GM12875 (cell line): ENCODE results near the gene BDKRB1.

ENCODE experiments used
- H3K4me3 ChIP-seq: one replicate; pipeline ENCODE4 v1.5.1; 2011; ENCODE audit warnings: low read depth, low read length, control low read depth
- TF ChIP-seq, protein P1 (sequence below): IDR thresholded peaks from 2 replicates; pipeline ENCODE4 v1.5.1; 2011; ENCODE audit warnings: low read depth, mild to moderate bottlenecking, control low read depth, inconsistent platforms, low read length, moderate library complexity, borderline replicate concordance; ENCODE audit not compliant: insufficient read depth

BDKRB1 gene

GRCh38 chr14:96255501-96256366 is at the start of gene BDKRB1:
TSS of gene BDKRB1 (plus strand) at chr14:96256210. CDS start at chr14:96263683, 7,473 bp downstream.
- TF ChIP-seq, protein P1, sequence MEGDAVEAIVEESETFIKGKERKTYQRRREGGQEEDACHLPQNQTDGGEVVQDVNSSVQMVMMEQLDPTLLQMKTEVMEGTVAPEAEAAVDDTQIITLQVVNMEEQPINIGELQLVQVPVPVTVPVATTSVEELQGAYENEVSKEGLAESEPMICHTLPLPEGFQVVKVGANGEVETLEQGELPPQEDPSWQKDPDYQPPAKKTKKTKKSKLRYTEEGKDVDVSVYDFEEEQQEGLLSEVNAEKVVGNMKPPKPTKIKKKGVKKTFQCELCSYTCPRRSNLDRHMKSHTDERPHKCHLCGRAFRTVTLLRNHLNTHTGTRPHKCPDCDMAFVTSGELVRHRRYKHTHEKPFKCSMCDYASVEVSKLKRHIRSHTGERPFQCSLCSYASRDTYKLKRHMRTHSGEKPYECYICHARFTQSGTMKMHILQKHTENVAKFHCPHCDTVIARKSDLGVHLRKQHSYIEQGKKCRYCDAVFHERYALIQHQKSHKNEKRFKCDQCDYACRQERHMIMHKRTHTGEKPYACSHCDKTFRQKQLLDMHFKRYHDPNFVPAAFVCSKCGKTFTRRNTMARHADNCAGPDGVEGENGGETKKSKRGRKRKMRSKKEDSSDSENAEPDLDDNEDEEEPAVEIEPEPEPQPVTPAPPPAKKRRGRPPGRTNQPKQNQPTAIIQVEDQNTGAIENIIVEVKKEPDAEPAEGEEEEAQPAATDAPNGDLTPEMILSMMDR = no peak
- no peak within 1 kb of the TSS for H3K4me3 ChIP-seq

GRCh38 chr14:96206461-96206860 is 49.5 kb upstream of the BDKRB1 start:
- TF ChIP-seq, protein P1 = no peak
- H3K4me3 ChIP-seq = no peak overlapping the region

GRCh38 chr14:96207686-96208085 is 48.3 kb upstream of the BDKRB1 start:
- TF ChIP-seq, protein P1 = no peak
- no peak overlapping the region for H3K4me3 ChIP-seq

DNA sequence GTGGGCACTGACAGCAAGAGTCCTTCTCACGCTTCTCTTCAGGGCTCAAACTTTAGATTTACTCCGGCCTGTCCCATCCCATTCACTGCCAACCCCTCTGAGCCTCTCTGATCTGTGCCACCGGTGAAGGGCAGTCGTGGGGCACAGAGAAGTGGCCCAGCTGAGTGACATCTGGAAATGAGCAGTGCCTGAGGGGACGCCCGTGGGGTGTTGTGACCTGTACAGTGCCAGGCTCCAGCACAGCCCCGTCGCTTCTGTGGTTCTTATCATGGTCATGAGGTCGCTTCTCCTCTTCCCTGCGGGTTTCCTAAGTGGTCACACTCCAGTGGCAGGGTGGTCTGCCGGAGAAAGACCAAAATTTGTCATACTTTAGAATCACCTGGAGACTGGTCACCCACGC is 47.3 kb upstream of the BDKRB1 start:
- no peak overlapping the region for H3K4me3 ChIP-seq
- TF ChIP-seq, protein P1 = no peak

DNA sequence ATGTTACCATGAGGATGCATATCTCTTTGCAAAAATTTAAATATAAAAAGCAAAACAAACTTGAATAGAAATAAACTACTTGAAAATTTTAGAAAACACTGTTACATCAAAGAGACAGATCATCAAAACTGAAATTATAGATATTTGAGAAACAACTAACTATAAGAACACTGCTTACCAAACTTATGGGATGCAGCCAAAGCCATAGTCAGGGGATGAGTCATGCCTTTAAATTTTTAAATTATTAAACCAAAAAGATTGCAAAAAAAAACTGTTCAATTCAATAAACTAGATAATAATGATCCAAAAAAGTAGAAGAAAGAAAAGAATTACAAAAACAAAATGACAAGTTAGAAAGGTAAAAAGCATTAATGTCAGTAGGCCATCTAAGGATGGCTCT is 43.9 kb upstream of the BDKRB1 start:
- H3K4me3 ChIP-seq = no peak overlapping the region
- TF ChIP-seq, protein P1 = no peak

- TF ChIP-seq, protein P1 = no peak
- no peak overlapping the region for H3K4me3 ChIP-seq
Measured at GRCh38 chr14:96212896-96213295, 43.1 kb upstream of the BDKRB1 start.

GRCh38 chr14:96213871-96214465 is 42.0 kb upstream of the BDKRB1 start:
- TF ChIP-seq, protein P1 = no peak
- H3K4me3 ChIP-seq = no peak overlapping the region
